OCI-LY1 (cell line): ENCODE data around the gene FLAD1.

Experiments used
- H2AFZ ChIP-seq: fragments of 200-600 bp; sonication (generic), shearing (Covaris generic); 2 replicates; pipeline ENCODE4 v1.6.0; 2014; ENCODE audit warnings: antibody characterized with exemption, mild to moderate bottlenecking, low read length
- H3F3A ChIP-seq: fragments of 200-600 bp; sonication (generic), shearing (Covaris generic); 2 replicates; pipeline ENCODE4 v1.6.0; 2014; ENCODE audit warnings: mild to moderate bottlenecking, antibody characterized with exemption, low read length, moderate library complexity; ENCODE audit not compliant: insufficient read depth
- H3K27ac ChIP-seq: fragments of 200-600 bp; sonication (generic); 2 replicates; pipeline ENCODE4 v1.5.1; 2014; ENCODE audit warnings: low read length, mixed run types, mild to moderate bottlenecking, low read depth; ENCODE audit not compliant: poor library complexity, severe bottlenecking
- H3K27me3 ChIP-seq: fragments of 200-600 bp; sonication (generic); 2 replicates; pipeline ENCODE4 v1.6.0; 2014; ENCODE audit warnings: antibody characterized with exemption, mild to moderate bottlenecking, low read length, moderate library complexity; ENCODE audit not compliant: insufficient read depth
- H3K36me3 ChIP-seq: fragments of 200-600 bp; sonication (generic); 2 replicates; pipeline ENCODE4 v1.6.1; 2014; ENCODE audit warnings: mild to moderate bottlenecking, antibody characterized with exemption, low read length, moderate library complexity, mixed read lengths; ENCODE audit not compliant: insufficient read depth
- H3K4me1 ChIP-seq: fragments of 200-600 bp; sonication (generic); 2 replicates; pipeline ENCODE4 v1.5.1; 2014; ENCODE audit warnings: mild to moderate bottlenecking, low read length, moderate library complexity; ENCODE audit not compliant: insufficient read depth, severe bottlenecking
- H3K4me2 ChIP-seq: fragments of 200-600 bp; sonication (generic), shearing (Covaris generic); 2 replicates; pipeline ENCODE4 v1.6.1; 2014; ENCODE audit warnings: low read length
- H3K4me3 ChIP-seq: fragments of 200-600 bp; sonication (generic); 2 replicates; pipeline ENCODE4 v1.5.1; 2014; ENCODE audit warnings: low read length, low read depth, mild to moderate bottlenecking, mixed read lengths; ENCODE audit not compliant: poor library complexity, severe bottlenecking
- H3K79me2 ChIP-seq: fragments of 200-600 bp; shearing (Covaris generic); 2 replicates; pipeline ENCODE4 v1.6.1; 2016; ENCODE audit warnings: mixed run types, low read length, mixed read lengths; ENCODE audit not compliant: insufficient read depth
- H3K9ac ChIP-seq: fragments of 200-600 bp; sonication (generic), shearing (Covaris generic); 2 replicates; pipeline ENCODE4 v1.6.1; 2014; ENCODE audit warnings: mild to moderate bottlenecking, low read length, mixed read lengths
- H3K9me2 ChIP-seq: fragments of 200-600 bp; sonication (generic), shearing (Covaris generic); 2 replicates; pipeline ENCODE4 v1.6.1; 2014; ENCODE audit warnings: low read depth, mild to moderate bottlenecking, low read length, mixed read lengths
- H3K9me3 ChIP-seq: fragments of 200-600 bp; shearing (Covaris generic); 2 replicates; pipeline ENCODE4 v1.6.1; 2014; ENCODE audit warnings: low read length, mixed read lengths
- H4K20me1 ChIP-seq: fragments of 200-600 bp; sonication (generic), shearing (Covaris generic); 2 replicates; pipeline ENCODE4 v1.6.0; 2016; ENCODE audit warnings: mild to moderate bottlenecking, low read length; ENCODE audit not compliant: insufficient read depth
- CTCF ChIP-seq: fragments of 200-600 bp; sonication (generic), shearing (Covaris generic); IDR thresholded peaks from 2 replicates; pipeline ENCODE4 v1.5.1; 2017; ENCODE audit warnings: mild to moderate bottlenecking, antibody characterized with exemption, low read length, moderate library complexity, mixed read lengths
- EZH2 ChIP-seq: fragments of 200-600 bp; sonication (generic), shearing (Covaris generic); IDR thresholded peaks from 2 replicates; pipeline ENCODE4 v1.8.0; 2017; ENCODE audit warnings: borderline replicate concordance, mixed run types, mild to moderate bottlenecking, antibody characterized with exemption, low read length, moderate library complexity, mixed read lengths

The FLAD1 gene

GRCh38 chr1:155017946-155018316 lies 34.8 kb downstream of the FLAD1 start:
- no peaks in the 10 kb centered on the region for H3K27me3 ChIP-seq
- no peak overlapping the region for H2AFZ ChIP-seq
- peak overlapping the region; percentile 58 for H3K4me2 ChIP-seq
- peak overlapping the region; percentile 46 for H3K4me3 ChIP-seq
- H3K4me1 ChIP-seq = peaks cover 20% of the 10 kb centered on the region
- H3K9ac ChIP-seq = peak overlapping the region; percentile 53; the same call in 1 of the 2 replicates
- H4K20me1 ChIP-seq = no peaks in the 10 kb centered on the region
- H3K36me3 ChIP-seq = peaks cover 4% of the 10 kb centered on the region
- H3K79me2 ChIP-seq = no peaks in the 10 kb centered on the region
- no peaks in the 10 kb centered on the region for H3F3A ChIP-seq
- H3K27ac ChIP-seq = no peak overlapping the region
- no peaks in the 10 kb centered on the region for H3K9me2 ChIP-seq
- H3K9me3 ChIP-seq = no peaks in the 10 kb centered on the region
- TF ChIP-seq CTCF (no peak), EZH2 (no peak)

GRCh38 chr1:155018617-155019348 lies 35.6 kb downstream of the FLAD1 start:
- no peaks in the 10 kb centered on the region for H3K9me3 ChIP-seq
- no peaks in the 10 kb centered on the region for H3F3A ChIP-seq
- H3K4me3 ChIP-seq = no peak overlapping the region
- no peak overlapping the region for H3K27ac ChIP-seq
- no peaks in the 10 kb centered on the region for H3K9me2 ChIP-seq
- peaks cover 20% of the 10 kb centered on the region for H3K4me1 ChIP-seq
- no peak for TF ChIP-seq EZH2
- TF ChIP-seq CTCF = no peak
- no peaks in the 10 kb centered on the region for H3K27me3 ChIP-seq
- H4K20me1 ChIP-seq = no peaks in the 10 kb centered on the region
- H3K36me3 ChIP-seq = peaks cover 4% of the 10 kb centered on the region
- no peak overlapping the region for H2AFZ ChIP-seq
- H3K9ac ChIP-seq = no peak overlapping the region
- H3K4me2 ChIP-seq = no peak overlapping the region
- no peaks in the 10 kb centered on the region for H3K79me2 ChIP-seq

- Histone ChIP-seq H3K4me2 (no peak overlapping the region), H2AFZ (no peak overlapping the region), H3K9me2 (no peaks in the 10 kb centered on the region), H3K36me3 (peaks cover 4% of the 10 kb centered on the region), H3K27ac (no peak overlapping the region), H4K20me1 (no peaks in the 10 kb centered on the region), H3K9ac (no peak overlapping the region), H3K4me1 (peaks cover 20% of the 10 kb centered on the region), H3K4me3 (no peak overlapping the region), H3K79me2 (no peaks in the 10 kb centered on the region), H3K27me3 (0 out of 2 replicates have a peak, but pooled peaks cover 3% of the 10 kb centered on the region), H3K9me3 (no peaks in the 10 kb centered on the region), H3F3A (no peaks in the 10 kb centered on the region)
- no peak for TF ChIP-seq CTCF
- TF ChIP-seq EZH2 = no peak
Measured at GRCh38 chr1:155019377-155020245, 36.5 kb downstream of the FLAD1 start.
